SH-SY5Y (cell line): ENCODE measurements around the gene LGI2.

Source experiments
- GATA2 ChIP-seq: IDR thresholded peaks from 2 replicates; pipeline ENCODE4 v1.6.1; 2011; ENCODE audit warnings: mild to moderate bottlenecking, low read depth, low read length
- GATA3 ChIP-seq: IDR thresholded peaks from 2 replicates; pipeline ENCODE4 v1.6.1; 2011; ENCODE audit warnings: low read depth, mild to moderate bottlenecking, low read length, moderate library complexity

Gene LGI2

DNA sequence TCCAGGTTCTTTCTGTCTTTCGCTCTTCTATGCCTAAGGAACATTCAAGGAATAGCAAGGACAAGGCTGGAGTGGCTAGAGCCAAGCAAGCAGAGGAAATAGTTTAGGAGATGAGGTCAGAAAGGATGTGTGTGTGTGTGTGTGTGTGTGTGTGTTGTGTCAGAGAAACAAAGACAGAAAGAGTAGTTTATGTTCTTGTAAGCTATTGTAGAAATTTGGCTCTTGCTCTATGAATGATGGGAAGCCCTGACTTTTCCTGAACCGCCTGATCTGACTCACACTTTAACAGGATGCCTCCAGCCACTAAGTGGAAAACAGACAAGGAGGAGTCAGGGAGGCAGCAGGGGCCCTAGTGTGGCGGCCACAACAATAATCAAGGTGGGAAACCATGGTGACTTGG, 39.7 kb downstream of the LGI2 start:
- no peak for TF ChIP-seq GATA3
- no peak for TF ChIP-seq GATA2

DNA sequence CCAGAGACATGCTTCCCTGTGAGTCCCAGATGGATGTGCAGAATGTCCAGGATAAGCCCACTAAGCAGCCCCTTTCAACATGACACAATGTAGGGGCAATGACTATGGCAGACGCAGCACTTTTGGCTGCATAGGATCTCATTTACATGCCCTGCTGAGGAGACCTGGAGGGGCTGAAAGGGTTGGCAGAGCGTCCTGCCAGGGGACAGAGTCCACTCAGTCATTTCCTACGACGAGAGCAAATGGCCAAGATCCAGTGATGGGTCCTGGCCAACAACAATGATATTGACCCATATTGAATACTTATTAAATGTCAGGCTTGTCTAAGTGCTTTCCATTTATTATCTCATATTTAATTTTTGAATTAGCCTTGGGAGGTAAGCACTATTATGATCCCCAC, 41.4 kb downstream of the LGI2 start:
- TF ChIP-seq GATA2 (no peak), GATA3 (no peak)

DNA sequence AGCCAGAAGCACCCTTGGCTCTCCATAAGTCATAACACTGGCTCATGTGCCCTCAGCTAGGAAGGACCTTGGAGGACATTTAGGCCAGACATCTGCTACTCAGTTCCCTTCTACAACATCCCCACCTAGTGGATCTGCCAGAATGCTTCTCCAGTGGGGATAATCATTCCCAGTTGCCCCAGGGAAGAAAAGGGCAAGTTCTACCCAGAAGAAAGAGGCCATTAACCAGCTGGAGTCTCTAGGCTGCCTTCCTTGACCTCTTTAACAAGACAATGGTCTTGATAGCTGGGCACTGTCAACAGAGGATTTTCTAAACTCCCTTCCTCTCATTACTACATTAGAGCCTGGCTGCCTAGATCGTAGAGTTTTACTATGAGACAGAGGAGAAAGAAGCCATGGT, 42.0 kb downstream of the LGI2 start:
- TF ChIP-seq GATA3, result no peak
- TF ChIP-seq GATA2, result no peak

DNA sequence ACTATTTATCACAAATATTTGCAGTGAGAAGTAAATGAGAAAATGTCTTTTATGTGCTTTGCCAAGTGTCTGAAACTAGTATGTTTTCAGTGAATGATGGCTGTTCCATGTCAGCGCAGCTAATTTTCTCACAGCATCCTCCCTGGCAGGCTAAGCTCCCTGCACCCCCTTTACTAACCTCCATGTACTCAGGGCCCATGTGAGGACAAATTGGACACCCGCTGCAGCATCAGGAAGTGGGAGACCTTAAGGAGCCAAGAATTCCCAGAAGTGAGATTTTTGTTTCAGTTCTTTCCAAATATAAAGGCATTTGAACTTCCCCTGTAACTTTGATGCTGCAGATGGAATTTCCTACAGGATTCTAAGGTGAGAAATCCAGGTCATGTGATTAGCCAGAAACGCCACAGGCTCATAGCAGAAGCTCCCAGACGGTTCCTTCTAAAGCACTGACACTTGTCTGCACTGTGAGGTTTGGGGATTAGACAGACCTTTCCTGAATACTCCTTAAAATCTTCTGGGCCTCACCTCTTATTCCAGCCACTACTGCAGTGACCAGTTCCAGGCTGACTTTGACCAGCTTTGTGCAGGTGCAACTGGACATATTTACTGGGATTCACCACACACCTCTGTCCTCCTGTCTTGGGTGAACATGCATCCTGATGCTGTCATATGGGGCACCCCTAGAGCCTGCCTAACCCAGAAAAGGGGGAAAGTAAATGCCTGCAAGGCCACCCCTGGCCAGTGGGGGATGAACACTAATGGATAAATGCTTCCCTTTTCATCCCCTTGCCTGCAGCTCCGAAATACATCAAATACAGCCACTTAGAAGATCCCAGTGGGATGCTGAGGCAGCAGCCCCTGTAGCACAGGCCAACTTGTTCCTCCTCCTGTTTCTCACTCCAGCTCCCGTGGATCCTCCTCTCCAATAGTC, 45.9 kb downstream of the LGI2 start:
- TF ChIP-seq GATA2, result no peak
- TF ChIP-seq GATA3, result no peak

DNA sequence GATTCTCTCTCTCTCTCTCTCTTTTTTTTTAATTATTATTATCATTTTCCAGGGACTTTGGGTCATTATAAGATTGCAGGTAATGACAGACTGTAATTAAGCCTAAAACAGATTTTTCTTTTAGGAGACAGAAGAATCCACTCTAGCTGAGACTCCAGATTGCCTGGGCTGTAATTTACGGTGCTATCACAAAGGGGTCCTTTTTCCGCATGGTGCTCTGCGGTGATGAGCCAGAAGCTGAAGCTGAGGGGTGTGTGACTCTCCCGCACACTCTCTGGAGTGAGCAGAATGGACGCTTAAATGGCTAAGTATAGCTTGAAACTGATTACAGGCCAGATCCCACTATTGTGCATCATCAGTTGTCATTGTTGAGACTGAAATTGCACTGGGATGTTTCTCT, 50.0 kb downstream of the LGI2 start:
- TF ChIP-seq GATA2 (no peak), GATA3 (no peak)

DNA sequence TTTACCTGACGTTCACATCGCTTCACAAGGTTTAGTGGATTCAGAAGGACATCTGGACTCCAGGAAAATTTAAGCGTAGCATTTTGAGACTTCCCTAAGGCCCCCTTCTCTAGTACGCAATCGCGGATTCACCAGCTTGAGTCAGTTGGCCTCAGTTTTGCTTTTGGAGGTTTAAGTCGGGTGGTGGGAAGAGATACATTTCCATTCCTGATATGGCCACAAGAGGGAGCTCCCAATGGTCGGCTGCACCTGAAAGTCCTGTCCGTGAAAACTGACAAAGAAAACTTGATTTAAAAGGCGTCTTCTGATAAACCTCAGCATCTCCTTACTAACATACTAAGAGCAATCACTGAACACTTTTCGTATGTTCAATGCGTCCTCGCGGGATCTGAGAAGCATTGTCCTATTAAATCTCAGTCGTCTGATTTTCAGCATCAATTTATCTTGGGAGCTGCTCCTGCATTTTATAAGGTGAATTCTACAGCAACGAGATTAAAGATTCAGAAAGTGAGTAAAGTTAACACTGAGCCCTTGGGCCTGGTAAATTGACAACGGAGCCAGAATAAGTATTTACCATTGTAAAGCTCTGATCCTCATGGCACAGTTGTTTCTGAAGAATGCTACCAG, 50.6 kb downstream of the LGI2 start:
- TF ChIP-seq GATA2, result no peak
- TF ChIP-seq GATA3, result no peak

DNA sequence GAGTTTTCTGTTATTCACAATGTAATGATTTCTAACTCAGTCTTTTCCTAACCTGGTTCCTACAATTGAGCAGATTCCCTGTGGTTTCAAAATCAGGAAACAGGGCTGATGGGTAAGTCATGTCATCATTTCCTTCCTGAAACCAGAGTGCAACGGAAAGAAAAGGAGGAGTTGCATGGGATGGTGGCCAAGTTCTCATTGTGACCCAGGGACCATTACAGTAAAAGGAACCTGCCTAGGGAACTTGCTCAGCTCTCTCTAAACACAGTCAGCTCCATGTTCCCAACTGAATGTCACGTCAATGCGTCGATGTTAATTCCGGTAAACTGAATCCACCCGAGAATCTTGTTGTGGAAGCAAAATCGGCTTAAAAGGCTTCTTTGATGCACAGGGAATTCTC, 51.2 kb downstream of the LGI2 start:
- no peak for TF ChIP-seq GATA3
- no peak for TF ChIP-seq GATA2

DNA sequence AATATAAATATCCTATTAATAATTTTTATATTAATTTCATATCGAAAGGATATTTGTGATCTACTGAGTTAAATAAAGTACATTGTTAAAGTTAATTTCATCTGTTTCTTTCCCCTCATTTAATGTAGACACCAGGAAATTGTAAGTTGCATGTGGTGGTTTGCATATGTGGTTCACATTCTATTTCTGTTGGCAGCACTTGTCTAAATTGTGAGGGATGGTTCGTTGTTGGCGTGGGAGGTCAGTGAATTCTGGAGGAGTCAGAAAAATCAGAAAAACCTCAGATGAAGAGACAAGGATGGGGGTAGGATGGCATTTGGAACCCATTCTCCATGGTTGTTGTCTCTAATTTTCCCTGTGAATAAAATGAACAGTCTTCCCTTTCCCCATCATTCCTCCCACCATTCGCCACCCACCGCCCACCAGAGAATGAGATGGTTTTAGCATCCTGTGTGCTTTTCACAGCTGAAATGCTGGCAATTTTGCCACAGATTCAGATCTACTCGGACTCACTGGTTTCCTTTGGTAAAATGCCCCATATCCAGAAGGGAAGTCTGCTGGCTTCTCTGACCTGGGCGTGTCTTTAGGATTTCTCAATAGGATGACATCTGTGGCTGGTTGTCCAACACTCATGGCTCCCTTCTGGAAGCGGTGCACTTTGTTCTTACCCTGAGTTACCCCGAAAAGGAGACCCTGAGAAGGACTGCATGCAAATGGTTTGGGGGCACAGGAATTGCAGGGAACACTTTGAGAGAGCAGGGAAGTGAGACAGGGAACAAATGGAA, 52.3 kb downstream of the LGI2 start:
- TF ChIP-seq GATA2, result no peak

DNA sequence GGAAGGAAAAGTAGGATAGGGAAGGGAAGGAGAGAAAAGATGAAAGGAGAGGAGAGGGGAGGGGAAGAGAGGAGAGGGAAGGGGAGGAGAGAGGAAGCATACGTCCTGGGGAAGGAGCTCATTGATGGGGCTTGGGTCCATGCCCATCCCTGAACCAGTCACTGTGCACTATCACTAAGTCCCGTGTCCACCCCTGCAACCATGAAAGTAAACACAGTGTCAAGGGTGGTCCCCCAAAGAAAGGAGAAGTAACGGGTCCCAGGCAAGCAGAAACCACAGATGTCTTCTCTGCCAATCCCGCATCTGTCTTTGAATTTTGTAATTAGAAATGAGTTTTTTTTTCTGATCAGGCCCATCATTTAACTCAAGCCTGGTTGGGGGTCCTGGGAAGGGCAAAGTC, 55.2 kb downstream of the LGI2 start:
- TF ChIP-seq GATA3 (no peak), GATA2 (no peak)

DNA sequence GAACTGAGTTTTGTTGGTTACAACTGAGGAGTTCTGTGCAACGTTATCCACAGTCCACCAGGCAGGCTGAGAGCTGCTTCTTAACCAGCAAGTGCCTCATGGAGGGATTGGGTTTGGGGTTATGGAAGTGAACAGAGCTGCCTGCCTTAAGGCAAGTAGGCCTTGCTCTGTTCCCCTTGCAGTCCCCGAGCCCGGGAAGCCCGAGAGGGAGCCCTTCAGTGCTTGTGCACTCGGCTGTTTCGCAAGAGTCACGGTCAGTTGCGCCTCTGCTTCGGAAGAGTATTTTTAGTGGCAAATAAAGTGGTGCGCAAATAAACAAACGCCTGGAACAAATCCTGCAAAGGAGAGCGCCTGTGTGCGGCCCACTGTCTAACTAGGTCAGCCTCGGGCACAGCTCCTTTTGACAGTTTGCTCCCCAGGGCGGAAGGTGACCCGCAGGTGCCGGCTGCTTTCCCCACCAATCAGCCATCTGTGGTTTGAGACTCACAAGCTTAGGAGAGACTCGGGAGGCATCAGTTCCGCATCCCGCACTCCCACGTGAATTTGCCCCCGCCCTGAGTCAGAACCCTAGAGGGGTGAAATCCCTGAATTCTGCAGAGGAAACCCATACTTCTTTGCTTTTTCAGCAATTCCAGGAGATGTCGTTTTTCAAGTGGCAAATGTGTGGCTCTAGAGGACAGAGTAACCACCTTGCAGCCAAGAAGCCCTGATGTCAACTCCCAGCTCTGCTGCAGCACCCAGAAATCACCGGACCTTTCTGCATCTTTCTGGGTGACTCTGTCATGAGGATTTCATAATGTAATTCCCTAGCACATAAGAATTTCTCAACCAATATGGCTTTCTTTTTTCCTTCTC, 56.8 kb downstream of the LGI2 start:
- no peak for TF ChIP-seq GATA3

DNA sequence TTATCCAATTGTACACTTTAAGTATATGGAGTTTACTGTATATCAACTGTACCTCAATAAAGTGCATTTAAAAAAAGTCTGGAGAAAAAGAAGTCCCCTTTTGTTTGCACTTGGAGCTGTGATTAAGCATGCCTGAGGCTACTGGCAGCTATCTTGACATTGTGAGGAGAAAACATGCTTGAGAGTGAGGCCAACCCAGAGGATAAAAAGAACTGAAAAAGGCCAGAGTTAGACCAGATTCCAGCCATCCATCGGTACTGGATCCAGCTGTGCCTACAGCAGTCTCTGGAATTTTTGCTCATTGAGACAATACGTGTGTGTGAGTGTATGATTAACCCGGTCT, 57.4 kb downstream of the LGI2 start:
- TF ChIP-seq GATA2 (no peak), GATA3 (no peak)

DNA sequence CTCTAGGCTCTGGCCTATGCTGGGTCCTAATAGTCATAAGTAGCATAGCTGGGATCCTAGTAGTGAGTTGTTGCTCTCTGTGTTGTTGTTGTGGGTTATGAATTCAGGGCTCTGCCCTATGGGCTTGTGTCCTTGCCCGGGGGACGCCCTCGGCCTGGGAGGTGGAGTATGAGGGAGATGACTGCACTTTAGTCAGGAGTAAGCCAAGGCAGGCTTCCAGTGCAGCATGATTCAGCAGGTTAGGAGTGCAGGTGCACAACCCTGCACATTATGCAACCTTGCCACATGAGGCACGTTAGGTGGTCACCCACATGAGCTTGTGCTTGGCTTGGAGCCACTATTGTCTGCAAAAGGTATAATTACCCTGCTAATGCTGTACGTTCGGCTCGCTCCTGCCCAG, 59.6 kb downstream of the LGI2 start:
- TF ChIP-seq GATA3, result no peak
- TF ChIP-seq GATA2, result no peak

DNA sequence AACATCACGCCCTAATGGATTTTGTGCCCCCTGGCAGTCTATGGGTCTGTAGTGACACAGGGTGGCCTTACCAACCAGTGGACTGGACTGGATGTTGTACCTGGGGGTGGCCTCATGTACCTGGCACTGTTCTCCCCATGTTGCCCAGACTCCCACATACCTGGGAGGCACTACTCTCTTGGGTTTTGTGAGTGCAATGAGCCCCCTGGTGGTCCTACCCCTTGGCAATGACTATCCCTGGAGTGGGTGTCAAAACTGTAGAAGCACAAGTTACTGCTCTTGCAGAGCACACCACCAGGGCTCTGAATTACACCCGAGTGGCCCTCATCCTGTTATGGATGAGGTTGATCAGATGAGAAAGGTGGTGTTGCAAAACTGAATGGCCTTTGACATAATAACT, 60.1 kb downstream of the LGI2 start:
- no peak for TF ChIP-seq GATA2
- no peak for TF ChIP-seq GATA3

DNA sequence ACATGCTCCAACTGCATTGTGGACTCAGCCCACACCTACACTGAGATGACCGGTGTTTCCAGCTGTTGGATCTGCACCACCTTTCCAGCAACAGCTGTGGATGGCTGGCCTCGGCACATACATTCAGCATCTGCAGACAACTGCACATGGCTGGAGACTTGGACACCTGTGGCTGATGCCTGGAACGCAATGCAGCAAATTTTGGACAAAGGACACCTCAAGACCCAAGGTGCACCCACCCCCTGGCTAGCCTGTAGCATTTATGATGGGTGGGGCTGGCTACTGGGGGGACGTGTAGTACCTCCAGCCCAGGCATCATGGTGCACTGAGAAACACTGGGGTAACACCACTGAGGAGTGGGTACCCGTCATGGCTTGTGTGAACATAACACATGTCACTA, 60.6 kb downstream of the LGI2 start:
- TF ChIP-seq GATA2, result no peak
- no peak for TF ChIP-seq GATA3
